ENCODE measurements around the gene GMDS.

GRCh38 chr6:1931817-1932216 lies 313.6 kb downstream of the GMDS start:
- TF ChIP-seq CTCF (IDR thresholded peaks at IDR 0.05) (no peak), POLR2A (IDR thresholded peaks at IDR 0.05) (no peak), EP300 (IDR thresholded peaks at IDR 0.05) (no peak)

Measured in ovary (tissue), 3 donors.